CD4-positive, alpha-beta T cell treated with Interleukin-6 at 100 ng/mL for 8 hours (primary cell): ENCODE data around the gene EPC2.
A peak's percentile ranks its signal among the peaks of the same experiment; 100 is the strongest.

Source experiments
- DNase-seq: peaks from one replicate; pipeline ENCODE4 v3.0.0-alpha.2; 2020; ENCODE audit warnings: mixed read lengths, low spot score

Gene EPC2

GRCh38 chr2:148643998-148644882 lies at the start of gene EPC2:
Gene EPC2, plus strand, starts transcription at chr2:148644751. Its CDS starts 267 bp downstream, at chr2:148645018.
- peak; percentile 87 for DNase-seq

GRCh38 chr2:148596018-148596417 lies 48.5 kb upstream of the EPC2 start:
- DNase-seq: no peak

DNA sequence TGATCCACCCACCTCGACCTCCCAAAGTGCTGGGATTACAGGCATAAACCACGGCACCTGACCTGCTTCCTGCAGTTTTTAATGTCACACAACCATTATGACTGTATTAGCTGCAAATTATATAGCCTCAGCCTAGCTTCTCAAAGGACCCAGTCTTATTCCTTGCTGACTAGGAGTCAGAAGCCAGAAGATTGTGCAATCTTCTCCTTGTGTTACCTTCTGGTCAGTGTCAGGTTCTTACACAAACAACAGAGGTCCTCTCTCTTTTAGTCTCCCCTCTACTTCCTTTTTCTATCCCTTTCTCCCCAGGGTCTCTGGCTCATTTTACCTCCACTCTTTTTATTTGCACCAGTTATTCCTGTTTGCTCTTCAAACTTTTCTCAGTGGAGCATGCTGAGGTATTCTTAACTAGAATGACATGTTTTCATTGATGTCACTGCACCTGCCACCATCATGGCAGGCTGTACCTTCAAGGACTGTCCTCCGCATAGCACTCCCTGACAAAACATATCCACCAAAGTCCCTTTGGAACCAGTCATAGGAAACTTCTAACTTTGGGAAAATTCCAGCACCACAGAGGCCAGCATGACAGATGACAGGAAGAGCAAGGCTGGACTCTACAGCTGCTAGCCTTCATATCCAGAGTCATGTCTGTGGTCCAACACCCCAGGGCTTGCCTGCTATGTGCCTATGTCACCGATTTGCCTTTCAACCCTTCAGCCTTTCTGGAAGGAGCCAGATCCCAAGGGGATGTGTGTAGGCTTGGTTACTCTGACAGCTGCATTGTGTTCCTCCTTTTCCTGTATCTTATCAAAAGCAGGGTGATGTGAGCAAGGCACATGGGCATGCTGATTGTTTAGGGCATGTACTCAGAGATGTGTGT lies 45.2 kb upstream of the EPC2 start:
- DNase-seq: no peak

- no peak for DNase-seq
Measured at GRCh38 chr2:148602885-148603561, 41.5 kb upstream of the EPC2 start.

- DNase-seq: no peak
Measured at GRCh38 chr2:148603562-148603920, 41.0 kb upstream of the EPC2 start.

DNA sequence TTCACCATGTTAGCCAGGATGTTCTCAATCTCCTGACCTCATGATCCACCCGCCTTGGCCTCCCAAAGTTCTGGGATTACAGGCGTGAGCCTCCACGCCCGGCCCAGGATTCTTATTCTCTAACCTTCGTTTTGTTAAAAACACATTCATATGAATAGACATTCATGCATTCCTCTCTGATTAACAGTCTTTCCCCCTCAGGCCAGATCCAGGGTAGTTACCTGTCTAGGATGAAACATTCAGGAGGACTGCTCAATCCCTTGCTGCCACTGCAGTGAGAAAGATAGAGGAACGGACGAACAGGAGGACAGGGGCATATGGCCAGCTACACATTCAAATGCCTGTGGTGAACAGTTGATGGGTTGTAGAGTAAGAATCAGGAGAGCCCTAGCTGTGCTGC lies 39.6 kb upstream of the EPC2 start:
- no peak for DNase-seq

GRCh38 chr2:148607566-148607965 lies 37.0 kb upstream of the EPC2 start:
- DNase-seq: no peak

GRCh38 chr2:148613231-148614013 lies 31.1 kb upstream of the EPC2 start:
- no peak for DNase-seq

- DNase-seq: no peak
Measured at GRCh38 chr2:148614014-148614321, 30.6 kb upstream of the EPC2 start.

GRCh38 chr2:148614322-148615049 lies 30.1 kb upstream of the EPC2 start:
- DNase-seq: no peak

DNA sequence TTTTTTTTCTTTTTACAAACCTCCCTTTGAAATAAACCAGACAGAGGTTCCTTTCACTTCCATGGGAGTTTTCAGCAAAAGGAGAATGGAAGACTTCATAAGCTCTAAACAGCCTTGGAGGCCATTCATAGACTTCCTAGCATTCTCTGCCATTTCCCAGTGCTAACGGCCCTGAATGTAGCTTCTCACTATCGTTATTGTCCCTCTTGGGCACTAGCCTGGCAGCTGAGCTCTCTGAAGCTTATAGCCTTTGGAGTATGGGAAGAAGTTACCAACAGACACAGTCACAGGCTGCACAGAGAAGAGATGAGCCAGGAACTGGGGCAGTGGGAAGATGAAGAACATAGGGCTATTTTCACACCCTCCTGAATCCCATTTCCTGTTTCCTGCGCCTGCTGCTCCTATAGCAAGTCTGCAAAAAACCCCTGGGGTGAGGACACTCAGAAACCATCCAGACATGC lies 29.1 kb upstream of the EPC2 start:
- DNase-seq: no peak

DNA sequence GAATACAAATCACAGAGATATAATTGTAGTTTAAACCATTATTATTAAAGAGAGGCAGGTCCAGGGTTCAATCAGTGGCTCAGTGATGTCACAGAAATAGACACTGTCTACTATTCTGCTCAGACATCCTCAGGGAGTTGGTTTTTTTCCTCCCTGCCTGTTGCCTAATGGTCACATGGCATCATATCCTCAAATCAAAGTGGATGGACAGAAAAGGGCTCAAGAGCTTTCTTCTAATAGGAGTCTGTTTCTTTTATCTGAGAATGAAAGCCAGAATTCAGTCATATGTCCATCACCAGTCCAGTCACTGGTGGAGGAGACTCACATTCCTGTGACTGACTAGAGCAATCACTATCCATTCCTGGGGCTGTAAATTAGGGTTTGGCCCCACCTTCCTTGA lies 27.9 kb upstream of the EPC2 start:
- DNase-seq: no peak

GRCh38 chr2:148617219-148617618 lies 27.3 kb upstream of the EPC2 start:
- DNase-seq: no peak

DNA sequence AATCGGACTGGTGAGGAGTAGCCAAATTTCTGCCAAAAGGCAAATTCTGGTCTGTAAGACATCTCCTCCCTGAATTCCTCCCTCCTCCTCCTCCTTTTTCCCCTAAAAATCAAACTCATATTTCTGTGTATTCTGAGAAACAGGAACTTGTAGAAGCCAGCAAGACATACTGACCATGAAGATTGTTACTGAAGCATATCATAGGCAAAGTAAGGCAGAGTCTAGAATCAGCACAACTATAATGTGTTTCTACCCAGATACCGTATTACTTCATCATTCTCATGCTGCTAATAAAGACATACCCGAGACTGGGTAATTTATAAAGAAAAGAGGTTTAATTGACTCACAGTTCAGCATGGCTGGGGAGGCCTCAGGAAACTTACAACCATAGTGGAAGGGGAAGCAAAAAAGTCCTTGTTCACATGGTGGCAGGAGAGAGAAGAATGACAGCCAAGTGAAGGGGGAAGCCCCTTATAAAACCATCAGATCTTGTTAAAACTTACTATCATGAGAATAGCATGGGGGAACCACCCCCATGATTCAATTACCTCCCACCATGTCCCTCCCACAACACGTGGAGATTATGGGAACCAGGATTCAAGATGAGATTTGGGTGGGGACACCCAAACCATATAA lies 24.9 kb upstream of the EPC2 start:
- DNase-seq: no peak

DNA sequence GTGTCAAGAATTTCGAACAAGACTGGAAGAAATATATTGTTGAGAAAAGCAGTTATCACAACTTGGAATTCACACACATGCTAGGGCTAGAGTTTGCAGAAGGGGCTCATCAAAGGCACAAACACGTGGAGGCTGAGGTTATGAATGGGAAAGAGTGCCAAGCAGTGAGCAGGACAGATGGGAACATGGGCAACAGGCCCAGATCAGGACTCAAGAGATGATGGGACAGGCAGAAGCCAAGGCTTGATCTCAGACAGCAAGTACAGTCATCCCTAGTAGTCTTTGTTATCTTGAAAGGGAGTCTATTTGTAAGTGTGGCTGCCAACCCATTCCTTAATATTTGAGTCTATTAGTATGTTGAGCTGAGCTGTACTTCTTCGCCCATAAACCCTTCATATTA lies 22.2 kb upstream of the EPC2 start:
- no peak for DNase-seq

GRCh38 chr2:148623086-148623485 lies 21.5 kb upstream of the EPC2 start:
- DNase-seq: no peak

GRCh38 chr2:148627224-148627623 lies 17.3 kb upstream of the EPC2 start:
- DNase-seq: no peak

DNA sequence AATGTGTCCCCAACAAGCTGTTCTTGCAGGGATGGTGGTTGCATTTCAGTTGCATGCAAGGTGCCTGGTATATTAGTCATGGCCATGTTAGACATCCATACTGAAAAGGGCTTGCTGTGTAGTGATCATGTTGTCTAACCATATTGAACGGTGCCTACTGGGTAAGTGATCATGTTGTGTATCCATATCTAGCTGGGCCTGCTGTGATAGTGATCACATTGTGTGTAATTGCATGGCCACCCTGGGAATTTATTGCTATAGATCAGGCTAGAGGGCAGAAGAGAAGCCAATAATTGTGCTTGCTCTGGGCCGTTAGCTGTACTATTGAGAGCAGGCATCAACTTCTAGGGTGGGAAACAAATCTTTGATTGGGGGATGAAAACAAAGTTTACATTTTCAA lies 9.8 kb upstream of the EPC2 start:
- DNase-seq: no peak

GRCh38 chr2:148638543-148638942 lies 6.0 kb upstream of the EPC2 start:
- DNase-seq: no peak

- DNase-seq: no peak
Measured at GRCh38 chr2:148640767-148641166, 3.8 kb upstream of the EPC2 start.
